Erythroblast (primary cell): ENCODE results near the gene DCHS1.

Experiments used
- GATA1 ChIP-seq: IDR thresholded peaks from 2 replicates; pipeline ENCODE4 v1.6.1; 2011; ENCODE audit warnings: low read depth, mild to moderate bottlenecking, control low read depth, low read length, moderate library complexity
- POLR2A ChIP-seq: IDR thresholded peaks from 2 replicates; pipeline ENCODE4 v1.6.1; 2011; ENCODE audit warnings: mild to moderate bottlenecking, low read length

- TF ChIP-seq POLR2A (no peak), GATA1 (no peak)
These were observed 36.5 kb upstream of the DCHS1 start for GRCh38 chr11:6692128-6692527.
